Measurements from ENCODE around the gene CDK5. TPM values are rescaled to one million over a fixed set of nuclear protein-coding genes. Genes with fewer than 3 reads are reported as not detected.

Gene CDK5
- total and polyA plus RNA-seq, 2 of the 13 experiments (the other 11 are each of a cell fraction or from before 2014, with no cell fraction given) = 16.4 to 21.3 TPM

- TF ChIP-seq SNAPC4 (CRISPR knock-in tag; IDR thresholded peaks at IDR 0.05) (0 out of 2 replicates have a peak, but pooled peaks have one; percentile 42), ZBTB2 (CRISPR knock-in tag; IDR thresholded peaks at IDR 0.05; ENCODE audit: low read depth) (no peak), SIN3B (IDR thresholded peaks at IDR 0.05; ENCODE audit: low read length) (no peak), ZNF235 (CRISPR knock-in tag; IDR thresholded peaks at IDR 0.05; ENCODE audit: borderline replicate concordance) (peak; percentile 77; the same call in 1 of the 2 replicates), KMT2B (CRISPR knock-in tag; IDR thresholded peaks at IDR 0.05) (no peak), ZSCAN22 (CRISPR knock-in tag; IDR thresholded peaks at IDR 0.05) (no peak), MED8 (CRISPR knock-in tag; IDR thresholded peaks at IDR 0.05; ENCODE audit: insufficient replicate concordance) (peak; percentile 50), ZNF343 (CRISPR knock-in tag; IDR thresholded peaks at IDR 0.05) (no peak), ZNF607 (CRISPR knock-in tag; IDR thresholded peaks at IDR 0.05; ENCODE audit: borderline replicate concordance) (0 out of 2 replicates have a peak, but pooled peaks have one; percentile 38), GLMP (CRISPR knock-in tag; IDR thresholded peaks at IDR 0.05; ENCODE audit: borderline replicate concordance) (no peak), USF2 (IDR thresholded peaks at IDR 0.05; ENCODE audit: low read depth, low read length) (no peak), USF2 (CRISPR knock-in tag; IDR thresholded peaks at IDR 0.05; ENCODE audit: borderline replicate concordance) (no peak), ZNF691 (CRISPR knock-in tag; IDR thresholded peaks at IDR 0.05; ENCODE audit: borderline replicate concordance, low read depth) (no peak), SP1 (IDR thresholded peaks at IDR 0.05) (no peak), SP1 (CRISPR knock-in tag; IDR thresholded peaks at IDR 0.05) (no peak), NR0B2 (CRISPR knock-in tag; IDR thresholded peaks at IDR 0.05) (peak; percentile 78; the same call in 1 of the 2 replicates), ZNF746 (CRISPR knock-in tag; IDR thresholded peaks at IDR 0.05) (no peak), TCF12 (IDR thresholded peaks at IDR 0.05) (no peak), TCF12 (CRISPR knock-in tag; IDR thresholded peaks at IDR 0.05) (no peak)
Measured at GRCh38 chr7:151017953-151018420, 39.7 kb downstream of the CDK5 start (continued).

Measured in HepG2 (cell line).